ENCODE measurements around the gene CBFA2T3. TPM values are rescaled to one million over a fixed set of nuclear protein-coding genes. Genes with fewer than 3 reads are reported as not detected.
A peak's percentile ranks its signal among the peaks of the same experiment; 100 is the strongest.

The CBFA2T3 gene
- total and polyA plus RNA-seq, 2 of the 8 experiments (the other 6 are each of a cell fraction or from before 2014, with no cell fraction given): 0.51 to 1.3 TPM

DNA sequence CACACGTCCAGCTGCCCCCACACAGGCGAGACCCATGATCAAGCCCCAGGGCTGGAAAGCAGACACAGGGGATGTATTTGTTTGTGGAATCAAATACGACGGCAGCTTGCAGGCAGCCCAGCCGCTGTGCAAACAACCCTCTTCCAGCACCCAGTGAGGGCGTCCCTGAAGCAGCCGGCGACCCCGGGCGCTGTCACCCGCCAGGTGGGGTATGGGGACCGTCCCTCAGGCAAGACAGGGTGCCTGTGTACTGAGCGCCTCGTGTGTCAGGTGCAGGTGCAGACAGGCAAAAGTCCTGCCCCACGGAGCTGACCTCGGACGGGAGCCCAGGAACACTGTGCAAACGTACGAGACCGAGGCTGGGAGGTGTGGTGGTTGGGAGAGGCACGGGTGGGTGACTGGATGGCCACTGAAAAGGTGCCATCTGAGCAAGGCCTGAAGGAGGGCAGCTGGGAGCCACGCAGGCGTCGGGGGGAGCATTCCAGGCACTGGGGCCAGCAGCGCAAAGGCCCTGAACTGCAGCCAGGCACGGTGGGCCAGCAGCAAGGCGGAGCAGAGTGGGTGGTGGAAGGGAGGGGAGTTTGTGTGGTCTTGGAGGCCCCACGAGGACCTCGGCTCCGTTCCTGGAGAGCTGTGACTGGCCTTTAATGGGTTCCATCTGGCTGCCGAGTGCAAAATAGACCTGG lies 48.5 kb downstream of the CBFA2T3 start:
- Histone ChIP-seq H4K91ac (replicated peaks; ENCODE audit: insufficient read length, low read length) (peak overlapping the region; percentile 55), H3K27ac (ENCODE audit: low read depth, low read length) (no peak overlapping the region), H3K4me1 (replicated peaks in 1 of 4; ENCODE audit: control insufficient read depth in 3 of 4, insufficient read depth in 4 of 4, low read length in 3 of 4) (peaks cover 0 to 28% (median 15%) of the 10 kb centered on the region in 4 experiments; a peak in 5 of 7 replicates), H2BK120ac (replicated peaks; ENCODE audit: low read depth, low read length) (no peak overlapping the region), H3K23me2 (ENCODE audit: low read depth, low read length) (no peaks in the 10 kb centered on the region), H3K9me3 (ENCODE audit: insufficient read depth in 2 of 2, low read depth in 1 of 2, low read length in 1 of 2) (no peaks in the 10 kb centered on the region), H3K9ac (replicated peaks in 1 of 4; ENCODE audit: extremely low read depth in 1 of 4, low read depth in 3 of 4, low read length in 3 of 4) (no peak overlapping the region), H3K56ac (replicated peaks; ENCODE audit: insufficient read length, low read depth, low read length) (no peak overlapping the region), H4K20me1 (replicated peaks in 1 of 2; ENCODE audit: control insufficient read depth in 1 of 2, insufficient read depth in 2 of 2, low read length in 2 of 2) (peaks cover 0 to 2% of the 10 kb centered on the region in 2 experiments), H3K4me3 (ENCODE audit: extremely low read depth in 1 of 4, insufficient read depth in 2 of 4, low read depth in 3 of 4, low read length in 4 of 4) (no peak overlapping the region), H3K18ac (ENCODE audit: extremely low read depth, low read length) (no peak overlapping the region), H3K4me2 (ENCODE audit: insufficient read depth in 1 of 2, low read depth in 2 of 2, low read length in 2 of 2) (no peak overlapping the region), H3K4ac (replicated peaks; ENCODE audit: insufficient read length, low read depth, low read length) (no peak overlapping the region), H2AK5ac (ENCODE audit: low read depth, low read length) (no peak overlapping the region), H2BK5ac (ENCODE audit: low read depth, low read length) (peak overlapping the region; percentile 9; the same call in 1 of the 2 replicates), H2BK15ac (ENCODE audit: low read length) (no peak overlapping the region), H4K5ac (ENCODE audit: insufficient read length, low read depth, low read length) (no peak overlapping the region), H3K79me1 (ENCODE audit: low read depth, low read length) (no peaks in the 10 kb centered on the region), H2BK12ac (ENCODE audit: low read depth, low read length) (0 out of 2 replicates have a peak overlapping the region, but pooled peaks have one; percentile 9), H4K8ac (ENCODE audit: extremely low read depth, insufficient read depth, low read length) (peak overlapping the region; percentile 51; the same call in 1 of the 2 replicates), H3K14ac (ENCODE audit: insufficient read length) (no peak overlapping the region), H3K27me3 (replicated peaks in 1 of 4; ENCODE audit: control insufficient read depth in 3 of 4, extremely low read depth in 1 of 4, insufficient read depth in 3 of 4, low read length in 3 of 4) (no peaks in the 10 kb centered on the region), H2AFZ (ENCODE audit: low read length) (no peak overlapping the region), H3K79me2 (ENCODE audit: control insufficient read depth in 1 of 2, insufficient read depth in 2 of 2, low read length in 2 of 2) (no peaks in the 10 kb centered on the region), H3K23ac (ENCODE audit: insufficient read length) (no peak overlapping the region), H3K36me3 (ENCODE audit: control insufficient read depth in 2 of 4, insufficient read depth in 4 of 4, low read length in 3 of 4) (no peaks in the 10 kb centered on the region), H2BK20ac (ENCODE audit: low read length) (no peak overlapping the region)
- POLR2A ChIA-PET (ENCODE audit: partially characterized antibody): no interaction called here
- 89% methylated on average over 31 of the region's 31 CpGs; no CpG with 5 or more reads in 1 of the 2 experiments for WGBS, 2 experiments (ENCODE audit: extremely low coverage in 1 of 2, insufficient coverage in 1 of 2, insufficient read length in 1 of 2, insufficient replicate concordance in 2 of 2, low coverage in 1 of 2, low lambda C conversion rate in 2 of 2, missing lambda C conversion rate in 1 of 2)
- no peak for FAIRE-seq
- no peak for DNase-seq (ENCODE audit: low read depth in 1 of 2, low spot score in 2 of 2)
- CTCF ChIA-PET (ENCODE audit: partially characterized antibody): interaction anchor here (0.6 to 1.0 kb wide), 2 partner anchors 11 to 112 kb away, joined by 3 read pairs; no protein-coding TSS in a partner anchor
- TF ChIP-seq RFX5 (IDR thresholded peaks at IDR 0.05; ENCODE audit: borderline replicate concordance, low read depth, low read length): no peak
- TF ChIP-seq TCF12 (IDR thresholded peaks at IDR 0.05; ENCODE audit: low read depth, low read length): no peak
- no peak for TF ChIP-seq YY1 (IDR thresholded peaks at IDR 0.05; ENCODE audit: low read depth, low read length)
- TF ChIP-seq NANOG (IDR thresholded peaks at IDR 0.05; ENCODE audit: insufficient read depth, low read depth, low read length, poor library complexity, severe bottlenecking): no peak
- no peak for TF ChIP-seq KDM4A (IDR thresholded peaks at IDR 0.05; ENCODE audit: low read depth, low read length, severe bottlenecking)
- TF ChIP-seq RAD21 (IDR thresholded peaks at IDR 0.05 in 1 of 2, conservative IDR thresholded peaks at IDR 0.05 in 1 of 2; ENCODE audit: low read depth in 2 of 2, low read length in 2 of 2): no peak
- no peak for TF ChIP-seq EGR1 (IDR thresholded peaks at IDR 0.05; ENCODE audit: borderline replicate concordance, low read depth, low read length)
- TF ChIP-seq TEAD4 (IDR thresholded peaks at IDR 0.05; ENCODE audit: low read depth, low read length): no peak
- TF ChIP-seq SIX5 (IDR thresholded peaks at IDR 0.05; ENCODE audit: low read depth, low read length): no peak
- TF ChIP-seq ZNF274 (IDR thresholded peaks at IDR 0.05; ENCODE audit: borderline replicate concordance, extremely low read depth, low read length): no peak
- TF ChIP-seq NRF1 (IDR thresholded peaks at IDR 0.05; ENCODE audit: low read depth, low read length): no peak
- no peak for TF ChIP-seq POU5F1 (IDR thresholded peaks at IDR 0.05; ENCODE audit: low read depth, low read length)
- TF ChIP-seq SIRT6 (IDR thresholded peaks at IDR 0.05; ENCODE audit: low read length): no peak
- TF ChIP-seq MAFK (IDR thresholded peaks at IDR 0.05; ENCODE audit: low read depth, low read length): no peak
